Endothelial cell of umbilical vein (primary cell): ENCODE measurements around the gene SLC39A11.

ENCODE experiments used
- EZH2 ChIP-seq: IDR thresholded peaks from 2 replicates; pipeline ENCODE4 v1.6.1; 2012; ENCODE audit warnings: borderline replicate concordance, low read depth, mild to moderate bottlenecking, moderate library complexity, low read length, inconsistent platforms; ENCODE audit not compliant: severe bottlenecking
- FOS ChIP-seq: IDR thresholded peaks from 2 replicates; pipeline ENCODE4 v1.6.1; 2011; ENCODE audit warnings: mild to moderate bottlenecking, low read length, moderate library complexity, borderline replicate concordance; ENCODE audit not compliant: insufficient read depth
- GATA2 ChIP-seq: IDR thresholded peaks from 2 replicates; pipeline ENCODE4 v1.7.0; 2011; ENCODE audit warnings: low read depth, mild to moderate bottlenecking, moderate library complexity, mixed read lengths, low read length; ENCODE audit not compliant: insufficient read length, insufficient read depth
- JUN ChIP-seq: IDR thresholded peaks from 2 replicates; pipeline ENCODE4 v1.6.1; 2011; ENCODE audit warnings: borderline replicate concordance, low read depth; ENCODE audit not compliant: insufficient read length, insufficient read depth
- MYC ChIP-seq: IDR thresholded peaks from one replicate; pipeline ENCODE4 v1.6.1; 2011; ENCODE audit warnings: mild to moderate bottlenecking, low read depth, low read length
- POLR2A ChIP-seq: IDR thresholded peaks from 2 replicates; pipeline ENCODE4 v1.6.1; 2012; ENCODE audit warnings: low read depth, mild to moderate bottlenecking, control low read depth, low read length
- POLR2AphosphoS5 ChIP-seq: IDR thresholded peaks from 2 replicates; pipeline ENCODE4 v1.6.1; 2012; ENCODE audit warnings: low read depth, mild to moderate bottlenecking, control low read depth, low read length, moderate library complexity; ENCODE audit not compliant: insufficient read depth
- TF ChIP-seq, protein P1 (sequence below), 2 donors: IDR thresholded peaks; 1 replicate in 1 of 2; 2 replicates in 1 of 2; pipeline ENCODE4 v1.5.1; 2011; ENCODE audit warnings: low read length in 2 of 2, mild to moderate bottlenecking in 2 of 2, moderate library complexity in 2 of 2, control low read depth in 1 of 2, inconsistent platforms in 1 of 2, low read depth in 1 of 2; ENCODE audit not compliant: insufficient read depth in 1 of 2; ENCODE audit errors: extremely low read depth in 1 of 2
- TF ChIP-seq, protein P2 (sequence below): IDR thresholded peaks from 2 replicates; pipeline ENCODE4 v1.6.1; 2011; ENCODE audit not compliant: insufficient read depth, insufficient read length

DNA sequence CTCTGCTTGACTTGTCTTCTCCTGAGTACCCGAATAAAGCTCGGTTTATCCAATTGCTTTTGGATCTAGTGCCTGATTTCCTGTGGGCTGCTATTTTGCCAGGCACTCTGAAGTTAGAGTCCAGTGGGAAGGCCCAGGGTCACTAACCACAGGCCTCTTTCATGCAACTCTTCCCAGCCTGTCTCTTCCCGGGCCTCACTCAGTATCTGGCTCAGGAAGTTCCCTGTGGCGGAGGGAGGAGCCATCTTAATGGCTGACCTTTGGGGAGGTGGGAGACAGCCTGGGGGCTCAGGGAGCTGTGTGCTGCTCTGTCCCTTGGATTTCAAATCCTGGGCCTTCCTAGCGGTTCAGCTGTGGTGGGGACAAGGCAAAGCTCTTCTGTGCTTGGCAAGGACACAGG, 328.5 kb downstream of the SLC39A11 start:
- TF ChIP-seq, protein P1, sequence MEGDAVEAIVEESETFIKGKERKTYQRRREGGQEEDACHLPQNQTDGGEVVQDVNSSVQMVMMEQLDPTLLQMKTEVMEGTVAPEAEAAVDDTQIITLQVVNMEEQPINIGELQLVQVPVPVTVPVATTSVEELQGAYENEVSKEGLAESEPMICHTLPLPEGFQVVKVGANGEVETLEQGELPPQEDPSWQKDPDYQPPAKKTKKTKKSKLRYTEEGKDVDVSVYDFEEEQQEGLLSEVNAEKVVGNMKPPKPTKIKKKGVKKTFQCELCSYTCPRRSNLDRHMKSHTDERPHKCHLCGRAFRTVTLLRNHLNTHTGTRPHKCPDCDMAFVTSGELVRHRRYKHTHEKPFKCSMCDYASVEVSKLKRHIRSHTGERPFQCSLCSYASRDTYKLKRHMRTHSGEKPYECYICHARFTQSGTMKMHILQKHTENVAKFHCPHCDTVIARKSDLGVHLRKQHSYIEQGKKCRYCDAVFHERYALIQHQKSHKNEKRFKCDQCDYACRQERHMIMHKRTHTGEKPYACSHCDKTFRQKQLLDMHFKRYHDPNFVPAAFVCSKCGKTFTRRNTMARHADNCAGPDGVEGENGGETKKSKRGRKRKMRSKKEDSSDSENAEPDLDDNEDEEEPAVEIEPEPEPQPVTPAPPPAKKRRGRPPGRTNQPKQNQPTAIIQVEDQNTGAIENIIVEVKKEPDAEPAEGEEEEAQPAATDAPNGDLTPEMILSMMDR (IDR thresholded peaks at IDR 0.05; ENCODE audit: extremely low read depth in 1 of 2, insufficient read depth in 1 of 2, low read depth in 1 of 2, low read length in 2 of 2): no peak
- TF ChIP-seq, protein P2, sequence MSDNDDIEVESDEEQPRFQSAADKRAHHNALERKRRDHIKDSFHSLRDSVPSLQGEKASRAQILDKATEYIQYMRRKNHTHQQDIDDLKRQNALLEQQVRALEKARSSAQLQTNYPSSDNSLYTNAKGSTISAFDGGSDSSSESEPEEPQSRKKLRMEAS: no peak
- TF ChIP-seq POLR2AphosphoS5 (no peak), POLR2A (no peak), EZH2 (no peak), FOS (no peak), JUN (no peak), MYC (no peak), GATA2 (no peak)
